Measurements from ENCODE around the gene SIGLEC9.
"Not testable (repeated sequence)": the region's sequence is repeated elsewhere in the genome, so short reads cannot be mapped to it uniquely, and the experiment has no call there.

The SIGLEC9 gene

GRCh38 chr19:51125421-51126075 is 842 bp downstream of the SIGLEC9 start:
- no peak for DNase-seq

GRCh38 chr19:51127032-51127431 is 2.3 kb downstream of the SIGLEC9 start:
- no peak for DNase-seq

GRCh38 chr19:51127755-51128154 is 3.0 kb downstream of the SIGLEC9 start:
- DNase-seq = no peak

- DNase-seq = no peak
These were observed 3.5 kb downstream of the SIGLEC9 start for GRCh38 chr19:51128227-51128626.

- DNase-seq = no peak
These were observed 5.0 kb downstream of the SIGLEC9 start for GRCh38 chr19:51129716-51130115.

- no peak for DNase-seq
These were observed 7.3 kb downstream of the SIGLEC9 start for GRCh38 chr19:51131780-51132680.

- no peak for DNase-seq
These were observed 10.3 kb downstream of the SIGLEC9 start for GRCh38 chr19:51135004-51135403.

- no peak for DNase-seq
These were observed 11.5 kb downstream of the SIGLEC9 start for GRCh38 chr19:51135986-51136762.

GRCh38 chr19:51136851-51137551 is 12.3 kb downstream of the SIGLEC9 start:
- no peak for DNase-seq

GRCh38 chr19:51137792-51138425 is 13.2 kb downstream of the SIGLEC9 start:
- no peak for DNase-seq

- DNase-seq = no peak
These were observed 13.9 kb downstream of the SIGLEC9 start for GRCh38 chr19:51138549-51138979.

- no peak for DNase-seq
These were observed 14.8 kb downstream of the SIGLEC9 start for GRCh38 chr19:51139299-51140014.

- no peak for DNase-seq
These were observed 15.7 kb downstream of the SIGLEC9 start for GRCh38 chr19:51140441-51140840.

GRCh38 chr19:51141181-51141580 is 16.5 kb downstream of the SIGLEC9 start:
- DNase-seq = no peak

- DNase-seq = no peak
These were observed 17.4 kb downstream of the SIGLEC9 start, which contains the start of gene SIGLEC7 for GRCh38 chr19:51142119-51142518. Gene SIGLEC7 (plus strand): TSS chr19:51142301. CDS start chr19:51142370, 69 bp downstream.

GRCh38 chr19:51142809-51143475 is 18.2 kb downstream of the SIGLEC9 start:
- DNase-seq = not testable (repeated sequence)

GRCh38 chr19:51143486-51143885 is 18.8 kb downstream of the SIGLEC9 start:
- no peak for DNase-seq

GRCh38 chr19:51144482-51145045 is 19.9 kb downstream of the SIGLEC9 start:
- DNase-seq = no peak

GRCh38 chr19:51145916-51146493 is 21.3 kb downstream of the SIGLEC9 start:
- no peak for DNase-seq

- no peak for DNase-seq
These were observed 22.0 kb downstream of the SIGLEC9 start for GRCh38 chr19:51146751-51147150.

Data from stimulated activated CD4-positive, alpha-beta T cell treated with anti-CD3 and anti-CD28 coated beads, Interleukin-4, amount 100 ng/mL, for 1 hour (primary cell).